T1000 (cell line): ENCODE measurements around the gene STXBP5L.
"Not testable (repeated sequence)": the region's sequence is repeated elsewhere in the genome, so short reads cannot be mapped to it uniquely, and the experiment has no call there.

Experiments
- DNase-seq: peaks from one replicate; lab custom pipeline; 2025; ENCODE audit warnings: mixed read lengths; lab: John Stamatoyannopoulos, UW

Gene STXBP5L

DNA sequence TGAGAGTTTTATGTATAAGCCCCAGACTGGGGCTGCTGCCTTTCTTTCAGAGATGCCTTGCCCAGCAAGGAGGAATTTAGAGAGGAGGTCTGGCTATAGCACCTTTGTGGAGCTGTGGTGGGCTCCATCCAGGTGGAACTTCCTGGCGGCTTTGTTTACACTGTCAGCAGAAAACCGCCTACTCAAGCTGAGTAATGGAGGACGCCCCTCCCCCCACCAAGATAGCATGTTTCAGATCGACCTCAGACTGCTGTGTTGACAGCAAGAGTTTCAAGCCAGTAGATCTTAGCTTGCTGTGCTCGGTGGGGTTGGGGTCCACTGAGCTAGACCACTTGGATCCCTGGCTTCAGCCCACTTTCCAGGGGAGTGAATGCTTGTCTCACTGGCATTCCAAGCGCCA lies 155.6 kb downstream of the STXBP5L start:
- DNase-seq = no peak

DNA sequence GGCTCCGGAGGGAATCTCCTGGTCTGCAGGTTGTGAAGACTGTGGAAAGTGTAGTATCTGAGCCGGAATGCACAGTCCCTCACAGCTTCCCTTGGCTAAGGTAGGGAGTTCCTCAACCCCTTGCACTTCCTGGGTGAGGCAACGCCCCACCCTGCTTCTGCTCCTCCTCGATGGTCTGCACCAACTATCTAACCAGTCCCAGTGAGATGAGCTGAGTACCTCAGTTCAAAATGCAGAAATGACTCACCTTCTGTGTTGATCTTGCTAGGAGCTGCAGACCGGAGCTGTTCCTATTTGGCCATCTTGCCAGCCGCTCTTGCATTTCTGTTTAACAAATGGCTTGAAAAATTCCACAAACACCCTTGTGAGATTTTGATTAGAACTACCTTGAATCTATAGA lies 156.1 kb downstream of the STXBP5L start:
- no peak for DNase-seq

DNA sequence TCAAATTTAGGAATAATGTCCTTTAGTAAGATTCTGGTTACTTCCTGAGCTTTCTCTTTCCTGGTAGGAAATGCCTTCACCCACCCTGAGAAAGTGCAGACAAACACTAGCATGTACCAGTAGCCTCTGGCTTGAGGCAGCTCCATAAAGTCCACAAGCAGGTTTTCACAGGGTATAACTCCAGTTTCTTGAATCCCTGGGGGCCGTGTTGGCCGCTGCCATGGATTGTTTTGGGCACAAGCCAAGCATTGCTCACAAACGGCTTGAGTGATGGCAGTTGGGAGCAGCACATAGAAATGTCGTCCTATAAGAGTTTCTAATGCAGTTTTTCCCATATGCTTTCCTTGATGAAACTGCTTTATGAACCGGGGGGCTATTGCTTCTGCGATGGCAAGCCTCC lies 164.1 kb downstream of the STXBP5L start:
- no peak for DNase-seq

DNA sequence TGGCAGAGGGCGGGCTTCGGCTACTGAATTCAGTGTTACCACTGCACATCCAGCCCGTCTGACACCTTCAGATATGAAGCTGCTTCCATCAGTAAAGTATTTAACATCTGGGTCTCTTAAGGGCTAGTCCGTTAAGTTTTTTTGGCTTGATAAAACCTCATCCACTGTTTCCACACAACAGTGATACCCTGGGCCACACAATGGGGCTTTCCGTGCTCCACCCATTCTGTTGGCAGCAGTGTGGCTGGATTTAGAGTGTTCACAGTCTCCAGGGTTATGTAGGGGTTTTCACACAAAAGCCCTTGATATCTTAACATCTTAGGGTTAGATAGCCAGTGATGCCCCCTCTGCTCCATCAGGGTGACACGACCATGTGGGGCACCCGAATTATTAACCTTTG lies 165.0 kb downstream of the STXBP5L start:
- no peak for DNase-seq

- DNase-seq = no peak
Measured at GRCh38 chr3:121075191-121075590, 167.2 kb downstream of the STXBP5L start.

- DNase-seq = not testable (repeated sequence)
Measured at GRCh38 chr3:121078378-121079101, 170.5 kb downstream of the STXBP5L start.

DNA sequence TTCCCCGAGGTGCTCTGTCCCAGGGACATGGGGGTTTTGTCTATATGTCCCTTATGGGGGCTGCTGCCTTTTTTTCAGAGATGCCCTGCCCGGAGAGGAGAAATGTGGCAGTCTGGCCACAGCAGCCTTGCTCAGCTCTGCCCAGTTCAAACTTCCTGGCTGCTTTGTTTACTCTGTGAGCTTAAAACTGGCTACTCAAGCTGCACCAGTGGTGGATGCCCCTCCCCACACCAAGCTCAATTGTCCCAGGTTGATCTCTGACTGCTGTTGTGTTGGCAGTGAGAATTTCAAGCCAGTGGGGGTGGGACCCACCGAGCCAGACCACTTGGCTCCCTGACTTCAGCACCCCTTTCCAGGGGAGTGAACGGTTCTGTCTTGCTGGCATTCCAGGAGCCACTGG lies 188.9 kb downstream of the STXBP5L start:
- DNase-seq = no peak

DNA sequence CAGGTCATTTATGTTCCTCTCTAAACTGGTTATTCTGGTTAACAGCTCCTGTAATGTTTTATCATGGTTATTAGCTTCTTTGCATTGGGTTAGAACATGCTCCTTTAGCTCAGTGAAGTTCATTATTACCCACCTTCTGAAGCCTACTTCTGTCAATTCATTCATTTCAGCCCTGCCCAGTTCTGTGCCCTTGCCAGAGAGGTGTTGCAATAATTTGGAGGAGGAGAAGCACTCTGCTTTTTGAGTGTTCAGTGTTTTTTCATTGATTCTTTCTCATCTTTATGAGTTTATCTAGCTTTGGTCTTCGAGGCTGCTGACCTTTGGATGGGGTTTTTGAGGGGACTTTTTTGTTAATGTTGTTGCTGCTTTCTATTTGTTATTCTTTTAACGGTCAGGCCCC lies 203.1 kb downstream of the STXBP5L start:
- DNase-seq = not testable (repeated sequence)

- DNase-seq = no peak
Measured at GRCh38 chr3:121111914-121112612, 204.1 kb downstream of the STXBP5L start.

DNA sequence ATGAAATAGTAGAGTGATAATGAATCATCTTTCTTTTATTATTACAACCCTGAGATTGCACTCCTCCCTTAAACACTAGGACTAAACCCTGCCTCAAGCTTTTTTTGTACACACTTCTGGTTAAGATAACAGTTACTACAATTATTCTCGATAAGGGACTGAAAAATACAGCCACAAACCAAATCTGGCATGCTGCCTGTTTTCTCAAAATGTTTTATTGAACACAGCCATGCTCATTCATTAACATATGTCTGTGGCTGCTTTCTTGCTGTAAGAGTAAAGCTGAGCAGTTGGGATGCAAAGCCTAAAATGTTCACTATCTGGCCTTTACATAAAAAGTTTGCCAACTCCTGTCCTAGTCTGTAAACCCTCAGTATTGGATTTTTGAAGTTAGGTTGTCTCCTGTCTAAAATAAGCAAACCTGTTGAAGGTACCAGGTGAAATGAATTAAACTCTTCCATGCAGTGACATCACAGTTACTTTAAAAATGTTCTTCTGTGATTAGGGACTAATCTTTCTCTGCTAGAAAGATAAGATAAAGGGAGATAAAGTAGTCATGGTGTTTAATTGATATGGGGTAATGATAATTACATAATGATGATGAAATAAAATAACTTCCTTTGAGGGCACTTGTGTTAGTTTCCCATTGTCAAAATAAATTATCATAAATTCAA lies 218.2 kb downstream of the STXBP5L start:
- no peak for DNase-seq

DNA sequence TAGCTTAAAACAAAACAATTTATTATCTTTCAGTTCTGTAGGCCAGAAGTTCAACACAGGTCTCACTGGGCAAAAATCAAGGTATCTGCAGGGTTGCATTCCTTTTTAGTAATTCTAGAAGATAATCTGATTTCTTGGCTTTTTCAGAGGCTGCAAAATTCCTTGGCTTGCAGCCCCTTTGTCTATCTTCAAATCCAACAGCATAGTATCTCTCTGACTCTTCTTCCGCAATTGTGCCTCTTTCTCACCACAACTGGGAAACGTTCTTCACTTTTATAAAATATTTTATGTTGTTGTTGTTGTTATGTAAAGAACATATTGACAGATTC lies 218.7 kb downstream of the STXBP5L start:
- no peak for DNase-seq

GRCh38 chr3:121152573-121152972 lies 244.6 kb downstream of the STXBP5L start:
- no peak for DNase-seq

- no peak for DNase-seq
Measured at GRCh38 chr3:121153851-121154250, 245.8 kb downstream of the STXBP5L start.

- DNase-seq = no peak
Measured at GRCh38 chr3:121155028-121155427, 247.0 kb downstream of the STXBP5L start.

GRCh38 chr3:121165397-121165837 lies 257.4 kb downstream of the STXBP5L start:
- DNase-seq = no peak

- no peak for DNase-seq
Measured at GRCh38 chr3:121167374-121168139, 259.6 kb downstream of the STXBP5L start.

- no peak for DNase-seq
Measured at GRCh38 chr3:121175083-121175482, 267.1 kb downstream of the STXBP5L start.

DNA sequence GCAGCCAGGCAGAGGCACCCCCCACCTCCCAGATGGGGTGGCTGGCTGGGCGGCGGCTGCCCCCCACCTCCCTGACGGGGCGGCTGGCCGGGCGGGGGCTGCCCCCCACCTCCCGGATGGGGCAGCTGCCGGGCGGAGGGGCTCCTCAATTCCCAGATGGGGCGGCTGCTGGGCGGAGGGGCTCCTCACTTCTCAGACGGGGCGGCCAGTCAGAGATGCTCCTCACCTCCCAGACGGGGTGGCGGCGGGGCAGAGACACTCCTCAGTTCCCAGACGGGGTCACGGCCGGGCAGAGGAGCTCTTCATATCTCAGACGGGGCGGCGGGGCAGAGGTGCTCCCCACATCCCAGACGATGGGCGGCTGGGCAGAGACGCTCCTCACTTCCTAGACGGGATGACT lies 282.6 kb downstream of the STXBP5L start:
- DNase-seq = not testable (repeated sequence)

DNA sequence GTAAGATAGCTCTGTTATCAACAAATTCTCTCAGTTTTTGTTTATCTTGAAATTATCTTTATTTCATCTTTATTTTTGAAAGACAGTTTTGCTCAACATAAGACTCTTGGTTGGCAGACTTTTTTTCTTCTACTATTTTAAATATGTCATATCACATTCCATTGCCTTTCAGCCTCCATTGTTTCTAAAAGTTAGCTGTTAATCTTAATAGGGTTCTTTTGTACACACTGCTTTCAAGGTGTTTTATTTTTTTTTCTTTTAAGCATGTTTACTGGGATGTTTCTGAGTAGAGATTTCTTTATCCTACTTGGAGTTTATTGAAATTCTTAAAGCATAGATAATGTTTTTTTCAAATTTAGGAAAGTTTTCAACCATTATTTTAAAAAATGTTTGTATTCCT lies 294.6 kb downstream of the STXBP5L start:
- DNase-seq = no peak

GRCh38 chr3:121223116-121223515 lies 315.1 kb downstream of the STXBP5L start:
- DNase-seq = no peak

DNA sequence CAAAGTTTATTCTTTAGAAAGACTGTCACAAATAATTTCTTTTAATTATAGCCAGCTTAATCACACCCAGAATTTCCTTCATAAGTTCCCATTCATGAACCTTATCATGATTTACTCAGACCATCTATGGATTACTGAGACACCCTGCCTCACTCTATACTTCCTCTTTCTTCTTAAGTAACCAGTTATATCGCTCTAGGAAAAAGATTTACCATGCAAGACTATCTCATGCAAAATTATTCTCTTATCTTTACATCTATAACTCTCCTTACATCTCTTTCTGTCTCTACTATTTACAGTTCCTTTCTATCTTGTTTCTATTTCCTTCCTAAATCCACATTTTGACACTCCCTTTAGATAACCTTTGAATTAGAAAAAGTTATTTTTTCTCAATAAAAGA lies 321.0 kb downstream of the STXBP5L start:
- DNase-seq = no peak

DNA sequence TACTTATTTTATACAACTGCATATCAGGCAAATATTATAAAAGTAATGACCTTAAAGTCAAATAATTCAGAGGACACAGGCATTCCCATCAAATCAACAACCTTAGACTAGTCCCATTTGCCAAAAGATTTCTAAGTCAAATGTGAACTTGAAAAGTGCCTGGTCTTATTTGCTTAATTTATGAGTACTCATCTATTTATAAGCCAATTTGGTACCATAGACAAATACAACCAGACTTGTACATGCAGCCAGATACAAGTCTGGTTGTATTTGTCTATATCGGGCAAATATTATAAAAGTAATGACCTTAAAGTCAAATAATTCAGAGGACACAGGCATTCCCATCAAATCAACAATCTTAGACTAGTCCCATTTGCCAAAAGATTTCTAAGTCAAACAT lies 322.2 kb downstream of the STXBP5L start:
- DNase-seq = not testable (repeated sequence)
